C4-2B (cell line): Measurements from ENCODE around the gene TBX4.

Experiments
- H3K27ac ChIP-seq: fragments of 450-650 bp; 2 replicates; pipeline ENCODE4 v1.5.1; 2017
- ZFX ChIP-seq: fragments of 450-650 bp; IDR thresholded peaks from 2 replicates; pipeline ENCODE4 v1.6.1; 2017
- TF ChIP-seq, protein P1 (sequence below): fragments of 450-650 bp; conservative IDR thresholded peaks from 2 replicates; pipeline ENCODE4 v1.5.1; 2017; ENCODE audit warnings: mild to moderate bottlenecking

TBX4 gene

DNA sequence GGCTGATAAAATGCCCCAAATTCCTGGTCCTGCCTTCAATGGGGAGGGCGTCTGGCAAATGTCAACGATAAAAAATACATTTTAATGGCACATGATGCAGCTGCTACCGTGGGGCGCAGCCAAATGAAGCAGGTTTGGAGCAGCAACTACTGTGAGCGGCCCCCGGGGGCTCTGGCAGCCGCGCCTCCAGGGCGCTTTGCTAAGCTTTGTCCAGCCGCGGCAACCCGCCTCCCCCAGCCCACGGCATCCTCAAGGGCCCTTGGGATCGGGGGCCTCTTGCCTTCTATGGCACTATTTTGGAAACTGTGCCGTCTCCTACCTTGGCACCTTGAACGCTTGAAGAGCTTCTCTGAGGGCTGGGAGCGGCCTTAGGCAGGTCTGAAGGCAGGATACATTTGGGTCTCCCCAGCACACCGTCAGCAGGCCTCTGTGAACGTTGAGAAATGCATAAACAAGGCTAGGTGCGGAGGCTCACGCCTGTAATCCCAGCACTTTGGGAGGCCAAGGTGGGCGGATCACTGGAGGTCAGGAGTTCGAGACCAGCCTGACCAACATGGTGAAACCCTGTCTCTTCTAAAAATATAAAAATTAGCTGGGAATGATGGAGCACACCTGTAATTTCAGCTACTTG is 25.1 kb downstream of the TBX4 start:
- no peak overlapping the region for H3K27ac ChIP-seq
- TF ChIP-seq ZFX: no peak
- TF ChIP-seq, protein P1, sequence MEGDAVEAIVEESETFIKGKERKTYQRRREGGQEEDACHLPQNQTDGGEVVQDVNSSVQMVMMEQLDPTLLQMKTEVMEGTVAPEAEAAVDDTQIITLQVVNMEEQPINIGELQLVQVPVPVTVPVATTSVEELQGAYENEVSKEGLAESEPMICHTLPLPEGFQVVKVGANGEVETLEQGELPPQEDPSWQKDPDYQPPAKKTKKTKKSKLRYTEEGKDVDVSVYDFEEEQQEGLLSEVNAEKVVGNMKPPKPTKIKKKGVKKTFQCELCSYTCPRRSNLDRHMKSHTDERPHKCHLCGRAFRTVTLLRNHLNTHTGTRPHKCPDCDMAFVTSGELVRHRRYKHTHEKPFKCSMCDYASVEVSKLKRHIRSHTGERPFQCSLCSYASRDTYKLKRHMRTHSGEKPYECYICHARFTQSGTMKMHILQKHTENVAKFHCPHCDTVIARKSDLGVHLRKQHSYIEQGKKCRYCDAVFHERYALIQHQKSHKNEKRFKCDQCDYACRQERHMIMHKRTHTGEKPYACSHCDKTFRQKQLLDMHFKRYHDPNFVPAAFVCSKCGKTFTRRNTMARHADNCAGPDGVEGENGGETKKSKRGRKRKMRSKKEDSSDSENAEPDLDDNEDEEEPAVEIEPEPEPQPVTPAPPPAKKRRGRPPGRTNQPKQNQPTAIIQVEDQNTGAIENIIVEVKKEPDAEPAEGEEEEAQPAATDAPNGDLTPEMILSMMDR: no peak

DNA sequence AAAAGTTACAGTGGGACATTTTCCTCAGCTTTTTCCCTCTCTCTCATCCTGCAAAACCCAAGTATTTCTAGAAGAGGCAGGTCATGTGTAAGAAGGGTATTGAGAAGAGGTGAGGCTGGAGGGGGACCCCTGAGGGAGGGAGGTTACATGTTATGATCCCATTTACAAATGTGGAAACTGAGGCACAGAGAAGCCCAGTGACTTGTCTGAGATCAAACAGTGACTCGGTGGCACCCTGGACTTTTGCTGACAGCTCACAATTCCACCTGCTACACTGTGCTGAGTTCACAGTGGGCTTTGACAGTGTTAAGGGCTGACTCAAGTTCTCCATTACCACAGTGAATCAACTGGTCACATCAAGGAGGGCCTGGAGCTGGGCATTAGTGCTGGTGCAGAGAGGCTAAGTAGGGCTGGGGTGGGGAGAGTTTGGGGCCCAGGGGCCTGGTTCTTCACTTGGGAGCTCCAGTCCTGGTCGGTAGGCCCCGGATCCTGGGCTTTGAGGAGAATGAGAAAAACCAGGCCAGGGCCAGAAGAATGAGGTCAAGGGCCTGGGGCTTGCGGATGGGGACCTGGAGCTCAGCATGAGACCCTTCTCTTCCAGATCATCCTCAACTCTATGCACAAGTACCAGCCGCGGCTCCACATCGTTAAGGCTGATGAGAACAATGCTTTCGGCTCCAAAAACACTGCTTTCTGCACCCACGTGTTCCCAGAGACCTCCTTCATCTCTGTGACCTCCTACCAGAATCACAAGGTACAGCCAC is 26.0 kb downstream of the TBX4 start:
- TF ChIP-seq, protein P1: no peak
- TF ChIP-seq ZFX: no peak
- H3K27ac ChIP-seq: no peak overlapping the region

DNA sequence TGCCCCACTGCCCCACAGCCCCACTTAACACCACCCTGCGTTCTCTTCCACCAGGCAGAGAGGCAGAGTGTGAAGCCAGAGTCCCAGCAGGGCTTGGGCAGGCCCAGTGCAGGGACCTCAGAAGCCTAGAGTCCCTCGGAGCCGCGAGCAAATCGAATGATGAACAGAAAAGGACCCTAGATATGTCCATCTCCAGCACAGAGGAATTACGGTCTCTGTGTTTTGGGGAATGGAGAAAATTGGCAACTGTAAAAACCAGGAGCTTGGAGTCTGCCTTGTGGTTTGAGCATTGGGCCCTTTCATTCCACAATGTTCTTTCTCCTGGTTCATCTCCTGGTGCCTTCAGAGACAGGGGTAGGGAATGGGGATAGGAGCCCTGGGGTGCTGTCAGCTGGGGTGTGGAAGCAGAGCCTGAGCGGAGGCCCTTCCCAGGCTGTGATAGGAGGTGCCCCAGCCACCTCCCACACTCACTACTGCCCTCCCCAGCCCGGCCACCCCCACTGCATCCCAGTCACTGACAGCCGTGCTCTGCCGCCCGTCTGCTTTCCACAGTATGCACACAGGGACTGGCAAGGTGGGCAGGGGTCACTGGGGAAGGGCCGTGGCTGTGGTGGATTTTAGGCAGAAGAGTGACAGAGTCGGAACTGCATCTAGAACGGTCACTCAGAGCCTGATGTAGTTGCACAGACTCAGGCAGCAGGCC is 26.7 kb downstream of the TBX4 start:
- no peak overlapping the region for H3K27ac ChIP-seq
- TF ChIP-seq, protein P1: no peak
- no peak for TF ChIP-seq ZFX

DNA sequence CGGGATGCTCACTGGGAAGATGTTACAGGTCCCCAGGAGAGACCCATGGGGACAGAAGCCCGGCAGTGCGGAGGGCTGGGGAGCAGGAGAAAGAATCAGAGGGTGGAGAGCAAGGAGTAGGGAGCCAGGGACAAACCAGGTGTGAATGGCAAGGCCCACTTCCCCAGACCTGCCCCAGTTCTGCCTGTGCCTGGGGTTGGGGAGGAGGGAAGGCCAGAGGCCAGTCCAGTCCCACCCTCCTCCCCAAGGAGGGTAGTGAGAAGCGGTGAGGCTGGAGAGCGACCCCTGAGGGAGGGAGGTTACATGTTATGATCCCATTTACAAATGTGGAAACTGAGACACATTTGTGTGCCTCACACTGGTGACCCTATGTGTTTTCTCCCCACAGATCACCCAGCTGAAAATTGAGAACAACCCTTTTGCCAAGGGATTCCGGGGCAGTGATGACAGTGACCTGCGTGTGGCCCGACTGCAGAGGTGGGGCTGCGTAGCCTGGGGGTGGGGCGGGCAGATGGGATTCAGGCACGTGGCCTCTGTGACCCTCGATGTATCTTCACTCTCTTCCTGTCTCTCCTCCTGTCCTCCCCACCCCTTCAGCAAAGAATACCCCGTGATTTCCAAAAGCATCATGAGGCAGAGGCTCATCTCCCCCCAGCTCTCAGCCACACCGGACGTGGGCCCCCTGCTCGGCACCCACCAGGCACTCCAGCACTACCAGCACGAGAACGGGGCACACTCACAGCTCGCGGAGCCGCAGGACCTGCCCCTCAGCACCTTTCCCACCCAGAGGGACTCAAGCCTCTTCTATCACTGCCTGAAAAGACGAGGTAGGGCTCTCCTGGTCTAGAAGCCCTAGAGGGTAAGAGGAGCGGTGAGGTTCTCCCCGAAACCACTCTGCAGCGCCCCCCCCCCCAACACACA is 27.5 kb downstream of the TBX4 start:
- no peak overlapping the region for H3K27ac ChIP-seq
- no peak for TF ChIP-seq ZFX
- TF ChIP-seq, protein P1: no peak

DNA sequence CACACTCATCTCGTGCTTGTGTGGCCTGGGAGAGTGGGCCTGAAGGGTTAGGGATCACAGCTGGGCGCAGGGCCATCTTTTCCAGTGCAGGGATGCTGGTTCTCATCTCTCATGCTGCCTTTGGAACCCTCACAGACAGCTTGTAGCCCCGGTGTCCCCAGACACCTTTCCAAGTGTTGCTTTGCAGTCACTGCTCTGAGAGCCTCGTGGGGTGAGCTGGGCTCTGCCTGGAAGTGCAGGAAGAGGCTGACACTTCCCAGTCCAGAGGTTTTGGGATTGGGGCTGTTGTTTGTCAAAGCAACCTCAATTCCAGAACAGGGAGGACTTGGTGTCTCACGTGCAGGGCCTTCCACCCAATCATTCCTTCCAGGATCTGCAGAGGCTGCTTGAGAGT is 28.2 kb downstream of the TBX4 start:
- H3K27ac ChIP-seq: no peak overlapping the region
- TF ChIP-seq, protein P1: no peak
- TF ChIP-seq ZFX: no peak

DNA sequence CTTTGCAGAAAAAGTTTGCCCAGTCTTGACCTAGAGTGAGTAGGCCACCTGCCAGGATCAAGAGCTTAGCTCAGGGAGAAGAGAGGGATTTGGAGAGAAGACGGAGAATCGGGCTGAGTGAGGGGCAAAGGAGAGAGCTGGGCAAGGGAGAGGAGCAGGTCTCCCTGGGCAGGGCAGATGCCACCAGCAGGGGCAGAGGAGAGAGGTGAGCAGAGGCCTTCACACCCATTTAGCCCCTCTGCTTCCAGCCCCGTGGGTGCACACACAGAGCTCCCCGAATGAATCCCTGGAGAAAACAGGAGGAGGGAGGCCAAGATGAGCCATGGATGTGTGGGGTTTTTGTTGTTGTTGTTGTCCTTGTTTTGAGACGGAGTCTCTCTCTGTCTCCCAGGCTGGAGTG is 29.2 kb downstream of the TBX4 start:
- no peak for TF ChIP-seq ZFX
- TF ChIP-seq, protein P1: no peak
- no peak overlapping the region for H3K27ac ChIP-seq
